HL-60 (cell line): ENCODE results near the gene SGCG.

Experiments used
- DNase-seq, 2 experiments: peaks; one replicate each; pipeline ENCODE4 v3.0.0-alpha.2; 2010 to 2020; ENCODE audit warnings: low read depth in 1 of 2, low spot score in 1 of 2
- H3K27ac ChIP-seq: fragments of 250-450 bp; sonication (Bioruptor Pico); replicated peaks from 2 replicates; pipeline ENCODE4 v1.5.1; 2020; ENCODE audit warnings: mild to moderate bottlenecking, moderate library complexity
- H3K27me3 ChIP-seq: fragments of 250-450 bp; sonication (Bioruptor Pico); 2 replicates; pipeline ENCODE4 v1.5.1; 2021; ENCODE audit warnings: mild to moderate bottlenecking, moderate library complexity; ENCODE audit not compliant: insufficient read depth, poor library complexity, severe bottlenecking
- H3K4me3 ChIP-seq: replicated peaks from 2 replicates; pipeline ENCODE4 v1.5.1; 2011; ENCODE audit warnings: mild to moderate bottlenecking, control low read depth, low read length; ENCODE audit not compliant: insufficient read depth
- CTCF ChIP-seq: IDR thresholded peaks from one replicate; pipeline ENCODE4 v1.5.1; 2011; ENCODE audit warnings: low read length, control low read depth, inconsistent platforms; ENCODE audit not compliant: insufficient read depth
- GABPA ChIP-seq: IDR thresholded peaks from 2 replicates; pipeline ENCODE4 v1.6.1; 2012; ENCODE audit warnings: low read depth
- POLR2AphosphoS5 ChIP-seq: IDR thresholded peaks from 2 replicates; pipeline ENCODE4 v1.6.1; 2012; ENCODE audit warnings: low read depth
- REST ChIP-seq: IDR thresholded peaks from 2 replicates; pipeline ENCODE4 v1.6.1; 2012; ENCODE audit warnings: low read depth; ENCODE audit not compliant: insufficient replicate concordance
- SPI1 ChIP-seq: IDR thresholded peaks from 2 replicates; pipeline ENCODE4 v1.6.1; 2012; ENCODE audit warnings: low read depth, mild to moderate bottlenecking, borderline replicate concordance

The SGCG gene

GRCh38 chr13:23359882-23360281, 179.1 kb downstream of the SGCG start:
- DNase-seq = no peak
- Histone ChIP-seq H3K4me3 (no peak overlapping the region), H3K27me3 (no peaks in the 10 kb centered on the region), H3K27ac (no peak overlapping the region)
- TF ChIP-seq REST (no peak), SPI1 (no peak), GABPA (no peak), CTCF (no peak), POLR2AphosphoS5 (no peak)

GRCh38 chr13:23365652-23366051, 184.9 kb downstream of the SGCG start:
- H3K4me3 ChIP-seq = no peak overlapping the region
- no peak for DNase-seq
- H3K27ac ChIP-seq = no peak overlapping the region
- no peak for TF ChIP-seq GABPA
- TF ChIP-seq CTCF = no peak
- TF ChIP-seq POLR2AphosphoS5 = no peak
- TF ChIP-seq REST = no peak
- no peak for TF ChIP-seq SPI1
- no peaks in the 10 kb centered on the region for H3K27me3 ChIP-seq

GRCh38 chr13:23367907-23368306, 187.1 kb downstream of the SGCG start:
- TF ChIP-seq CTCF (no peak), POLR2AphosphoS5 (no peak), SPI1 (no peak), GABPA (no peak)
- DNase-seq = no peak
- no peak overlapping the region for H3K4me3 ChIP-seq
- H3K27me3 ChIP-seq = no peaks in the 10 kb centered on the region
- H3K27ac ChIP-seq = no peak overlapping the region

- Histone ChIP-seq H3K27ac (no peak overlapping the region), H3K4me3 (no peak overlapping the region), H3K27me3 (no peaks in the 10 kb centered on the region)
- DNase-seq = no peak
- TF ChIP-seq REST = no peak
- no peak for TF ChIP-seq SPI1
- no peak for TF ChIP-seq GABPA
- no peak for TF ChIP-seq CTCF
- TF ChIP-seq POLR2AphosphoS5 = no peak
These were observed 191.6 kb downstream of the SGCG start for GRCh38 chr13:23372264-23372906.
